GM10266 (cell line): ENCODE measurements around the gene COPRS.

ENCODE experiments used
- DNase-seq: peaks from one replicate; pipeline ENCODE4 v3.0.0; 2012; ENCODE audit errors: extremely low spot score
- TF ChIP-seq, protein P1 (sequence below): IDR thresholded peaks from 2 replicates; pipeline ENCODE4 v1.5.1; 2012; ENCODE audit warnings: mild to moderate bottlenecking, low read depth; ENCODE audit not compliant: control insufficient read depth, insufficient read depth; ENCODE audit errors: missing control alignments

Gene COPRS

DNA sequence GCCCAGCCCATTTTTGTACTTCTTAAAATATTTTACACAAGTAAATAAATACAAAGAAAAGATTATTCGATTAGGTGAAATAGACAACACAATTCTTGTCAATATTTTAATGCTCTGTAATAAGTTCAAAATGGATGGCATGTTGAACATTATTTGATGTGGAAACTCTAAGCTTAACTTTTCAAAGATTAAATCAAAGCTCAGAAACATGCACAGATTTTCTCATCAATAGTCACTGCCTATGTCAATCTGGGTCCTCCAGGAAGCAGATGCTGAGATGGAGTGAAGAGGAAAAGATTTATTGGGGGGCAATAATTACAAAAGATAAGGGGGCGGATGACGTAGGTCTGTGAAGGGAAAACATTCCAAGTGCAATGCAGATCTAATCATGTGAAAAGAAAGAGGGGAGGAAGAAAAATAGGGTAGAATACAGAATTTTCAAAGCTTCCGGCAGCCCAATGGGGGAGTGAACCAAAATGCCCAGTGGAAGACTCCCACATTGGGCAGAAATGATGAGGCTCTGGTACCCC is 50.5 kb downstream of the COPRS start:
- TF ChIP-seq, protein P1, sequence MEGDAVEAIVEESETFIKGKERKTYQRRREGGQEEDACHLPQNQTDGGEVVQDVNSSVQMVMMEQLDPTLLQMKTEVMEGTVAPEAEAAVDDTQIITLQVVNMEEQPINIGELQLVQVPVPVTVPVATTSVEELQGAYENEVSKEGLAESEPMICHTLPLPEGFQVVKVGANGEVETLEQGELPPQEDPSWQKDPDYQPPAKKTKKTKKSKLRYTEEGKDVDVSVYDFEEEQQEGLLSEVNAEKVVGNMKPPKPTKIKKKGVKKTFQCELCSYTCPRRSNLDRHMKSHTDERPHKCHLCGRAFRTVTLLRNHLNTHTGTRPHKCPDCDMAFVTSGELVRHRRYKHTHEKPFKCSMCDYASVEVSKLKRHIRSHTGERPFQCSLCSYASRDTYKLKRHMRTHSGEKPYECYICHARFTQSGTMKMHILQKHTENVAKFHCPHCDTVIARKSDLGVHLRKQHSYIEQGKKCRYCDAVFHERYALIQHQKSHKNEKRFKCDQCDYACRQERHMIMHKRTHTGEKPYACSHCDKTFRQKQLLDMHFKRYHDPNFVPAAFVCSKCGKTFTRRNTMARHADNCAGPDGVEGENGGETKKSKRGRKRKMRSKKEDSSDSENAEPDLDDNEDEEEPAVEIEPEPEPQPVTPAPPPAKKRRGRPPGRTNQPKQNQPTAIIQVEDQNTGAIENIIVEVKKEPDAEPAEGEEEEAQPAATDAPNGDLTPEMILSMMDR: no peak
- DNase-seq: no peak

DNA sequence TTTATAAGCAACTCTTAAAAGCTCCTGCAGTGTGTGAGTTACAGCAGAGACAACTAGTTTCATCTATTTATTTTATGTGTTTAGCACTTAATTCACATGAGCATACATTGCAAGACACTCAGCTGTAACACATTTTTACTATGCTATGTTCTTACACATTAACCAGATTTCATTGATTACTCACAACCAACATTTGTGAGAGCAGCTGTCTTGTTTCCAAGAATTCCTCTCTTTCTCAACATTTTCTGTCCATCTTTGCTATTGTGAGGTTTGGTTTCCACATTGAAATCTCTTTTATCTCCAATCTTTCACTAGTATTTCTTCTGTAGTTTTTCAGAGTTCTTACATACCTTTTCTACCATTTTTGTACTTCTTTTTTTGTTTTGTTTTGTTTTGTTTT is 51.2 kb downstream of the COPRS start:
- TF ChIP-seq, protein P1: no peak
- DNase-seq: no peak

DNA sequence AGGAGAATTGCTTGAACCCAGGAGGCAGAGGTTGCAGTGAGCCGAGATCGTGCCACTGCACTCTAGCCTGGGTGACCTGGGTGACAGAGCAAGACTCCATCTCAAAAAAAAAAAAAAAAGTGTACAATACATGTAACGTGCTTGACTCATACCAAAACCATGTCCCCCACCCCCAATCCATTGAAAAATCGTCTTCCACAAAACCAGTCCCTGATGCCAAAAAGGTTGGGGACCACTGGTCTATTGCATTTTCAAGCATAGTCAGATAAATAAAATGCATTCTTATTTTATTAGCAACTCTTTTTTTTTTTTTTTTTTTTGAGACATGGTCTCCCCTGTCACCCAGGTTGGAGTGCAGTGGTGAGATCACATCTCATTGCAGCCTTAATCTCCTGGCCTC is 52.1 kb downstream of the COPRS start:
- DNase-seq: no peak
- TF ChIP-seq, protein P1: no peak

- DNase-seq: no peak
- TF ChIP-seq, protein P1: no peak
These were observed 55.4 kb downstream of the COPRS start for GRCh38 chr17:31803494-31804213.

DNA sequence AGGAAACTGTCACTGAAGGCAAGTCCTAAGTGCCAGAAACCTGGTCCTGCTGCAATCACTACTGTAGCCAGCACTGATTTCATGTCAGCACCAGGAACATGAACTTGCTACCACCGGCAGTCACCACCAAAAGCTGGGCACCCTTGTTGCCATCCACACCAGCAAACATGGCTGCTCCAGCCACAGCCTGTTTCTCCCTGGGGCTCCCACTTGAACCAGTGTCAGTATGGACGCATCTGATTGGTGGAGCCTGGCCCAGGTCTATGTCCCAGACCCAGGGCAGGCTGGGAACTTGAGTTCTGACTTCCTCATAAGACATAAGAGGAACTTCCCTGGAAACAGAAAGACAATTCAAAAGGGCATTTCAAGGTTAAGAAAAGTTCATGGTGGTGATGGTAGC is 56.5 kb downstream of the COPRS start:
- TF ChIP-seq, protein P1: no peak
- no peak for DNase-seq
